Measurements from ENCODE around the gene PCSK9. TPM values are rescaled to one million over a fixed set of nuclear protein-coding genes. Genes with fewer than 3 reads are reported as not detected.

Gene PCSK9
- total RNA-seq, 1 experiment from 2014 or later, result not detected

DNA sequence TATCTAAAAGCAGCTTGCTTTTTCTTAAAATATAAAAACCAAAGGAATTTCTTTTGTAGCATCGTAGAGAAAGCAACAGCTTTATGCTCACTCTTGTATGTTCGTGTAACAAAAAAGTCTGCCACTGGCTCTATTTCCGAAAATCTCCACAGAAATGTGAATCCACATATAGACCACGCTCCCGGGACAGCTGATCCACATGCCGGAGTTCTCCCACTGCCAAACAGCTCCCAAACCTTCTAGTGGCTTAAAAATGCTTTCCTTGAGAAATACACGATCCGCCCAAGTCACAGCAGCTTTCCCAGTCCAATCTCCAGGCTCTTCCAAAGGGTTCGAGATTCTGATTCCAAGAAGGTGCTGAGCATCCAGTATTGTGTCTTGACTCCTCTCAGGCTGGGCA is 29.3 kb downstream of the PCSK9 start:
- no peaks in the 10 kb centered on the region for H3K79me2 ChIP-seq (ENCODE audit: low read length)
- DNase-seq, result no peak
- no peaks in the 10 kb centered on the region for H3K9me3 ChIP-seq (ENCODE audit: low read length)
- H3K27me3 ChIP-seq (ENCODE audit: low read length), result no peaks in the 10 kb centered on the region
- H3K9me2 ChIP-seq (replicated peaks; ENCODE audit: insufficient read depth, low read length), result no peaks in the 10 kb centered on the region
- H3K4me2 ChIP-seq (ENCODE audit: low read depth, low read length, poor library complexity, severe bottlenecking), result no peak overlapping the region
- H2AFZ ChIP-seq (ENCODE audit: low read length), result no peak overlapping the region
- H4K20me1 ChIP-seq (ENCODE audit: insufficient read depth, low read depth, low read length), result no peaks in the 10 kb centered on the region
- H3K4me3 ChIP-seq (ENCODE audit: low read length), result no peak overlapping the region
- peaks cover 9% of the 10 kb centered on the region; the same call in 1 of the 2 replicates for H3K4me1 ChIP-seq (ENCODE audit: low read length)
- H3K36me3 ChIP-seq (ENCODE audit: insufficient read depth, low read length), result peaks cover 41% of the 10 kb centered on the region; the same call in 1 of the 2 replicates
- no peak overlapping the region for H3K27ac ChIP-seq (ENCODE audit: low read length)
- H3K9ac ChIP-seq (ENCODE audit: low read length), result no peak overlapping the region

DNA sequence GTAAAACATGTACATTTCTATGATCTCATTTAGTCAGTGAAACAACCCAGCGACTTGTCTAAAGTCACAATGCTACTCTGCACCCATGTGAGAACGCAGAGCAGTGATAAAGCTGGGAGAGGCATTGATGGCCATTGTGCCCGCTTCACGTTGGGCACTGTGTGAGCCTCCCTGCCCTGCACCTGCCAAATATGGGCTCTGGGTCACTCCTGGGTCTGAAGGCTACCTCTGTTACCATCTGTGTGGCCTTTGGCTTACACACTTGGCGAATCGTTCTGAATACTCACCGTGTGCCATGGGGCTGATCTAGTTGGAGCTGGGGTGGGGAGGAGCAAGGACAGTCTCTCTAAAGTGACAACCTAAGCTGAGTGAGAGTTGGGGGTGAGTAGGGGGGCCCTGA is 29.9 kb downstream of the PCSK9 start:
- no peak overlapping the region for H2AFZ ChIP-seq (ENCODE audit: low read length)
- no peaks in the 10 kb centered on the region for H3K27me3 ChIP-seq (ENCODE audit: low read length)
- no peak overlapping the region for H3K4me2 ChIP-seq (ENCODE audit: low read depth, low read length, poor library complexity, severe bottlenecking)
- H3K27ac ChIP-seq (ENCODE audit: low read length), result no peak overlapping the region
- H3K9me2 ChIP-seq (replicated peaks; ENCODE audit: insufficient read depth, low read length), result no peaks in the 10 kb centered on the region
- H3K36me3 ChIP-seq (ENCODE audit: insufficient read depth, low read length), result peaks cover 43% of the 10 kb centered on the region; the same call in 1 of the 2 replicates
- H3K9ac ChIP-seq (ENCODE audit: low read length), result no peak overlapping the region
- H4K20me1 ChIP-seq (ENCODE audit: insufficient read depth, low read depth, low read length), result no peaks in the 10 kb centered on the region
- peaks cover 6% of the 10 kb centered on the region; the same call in 1 of the 2 replicates for H3K4me1 ChIP-seq (ENCODE audit: low read length)
- no peaks in the 10 kb centered on the region for H3K9me3 ChIP-seq (ENCODE audit: low read length)
- H3K4me3 ChIP-seq (ENCODE audit: low read length), result no peak overlapping the region
- DNase-seq, result no peak
- no peaks in the 10 kb centered on the region for H3K79me2 ChIP-seq (ENCODE audit: low read length)

- Histone ChIP-seq H3K27ac (ENCODE audit: low read length) (no peak overlapping the region), H3K79me2 (ENCODE audit: low read length) (no peaks in the 10 kb centered on the region), H3K36me3 (ENCODE audit: insufficient read depth, low read length) (peaks cover 47% of the 10 kb centered on the region; the same call in 1 of the 2 replicates), H3K9ac (ENCODE audit: low read length) (no peak overlapping the region), H3K4me2 (ENCODE audit: low read depth, low read length, poor library complexity, severe bottlenecking) (no peak overlapping the region), H3K9me3 (ENCODE audit: low read length) (no peaks in the 10 kb centered on the region), H2AFZ (ENCODE audit: low read length) (no peak overlapping the region), H3K4me3 (ENCODE audit: low read length) (no peak overlapping the region), H4K20me1 (ENCODE audit: insufficient read depth, low read depth, low read length) (no peaks in the 10 kb centered on the region), H3K4me1 (ENCODE audit: low read length) (no peaks in the 10 kb centered on the region), H3K27me3 (ENCODE audit: low read length) (no peaks in the 10 kb centered on the region), H3K9me2 (replicated peaks; ENCODE audit: insufficient read depth, low read length) (no peaks in the 10 kb centered on the region)
- DNase-seq, result no peak
Measured at GRCh38 chr1:55070293-55071164, 31.2 kb downstream of the PCSK9 start.

GRCh38 chr1:55071477-55071876 is 32.1 kb downstream of the PCSK9 start:
- no peaks in the 10 kb centered on the region for H3K9me2 ChIP-seq (replicated peaks; ENCODE audit: insufficient read depth, low read length)
- no peaks in the 10 kb centered on the region for H3K4me1 ChIP-seq (ENCODE audit: low read length)
- H3K36me3 ChIP-seq (ENCODE audit: insufficient read depth, low read length), result peaks cover 50% of the 10 kb centered on the region; the same call in 1 of the 2 replicates
- no peak overlapping the region for H2AFZ ChIP-seq (ENCODE audit: low read length)
- no peak overlapping the region for H3K9ac ChIP-seq (ENCODE audit: low read length)
- no peaks in the 10 kb centered on the region for H3K9me3 ChIP-seq (ENCODE audit: low read length)
- no peak overlapping the region for H3K27ac ChIP-seq (ENCODE audit: low read length)
- DNase-seq, result no peak
- H3K27me3 ChIP-seq (ENCODE audit: low read length), result no peaks in the 10 kb centered on the region
- no peak overlapping the region for H3K4me3 ChIP-seq (ENCODE audit: low read length)
- H4K20me1 ChIP-seq (ENCODE audit: insufficient read depth, low read depth, low read length), result no peaks in the 10 kb centered on the region
- no peak overlapping the region for H3K4me2 ChIP-seq (ENCODE audit: low read depth, low read length, poor library complexity, severe bottlenecking)
- H3K79me2 ChIP-seq (ENCODE audit: low read length), result no peaks in the 10 kb centered on the region

- Histone ChIP-seq H3K79me2 (ENCODE audit: low read length) (no peaks in the 10 kb centered on the region), H3K9ac (ENCODE audit: low read length) (no peak overlapping the region), H3K9me2 (replicated peaks; ENCODE audit: insufficient read depth, low read length) (no peaks in the 10 kb centered on the region), H2AFZ (ENCODE audit: low read length) (no peak overlapping the region), H4K20me1 (ENCODE audit: insufficient read depth, low read depth, low read length) (no peaks in the 10 kb centered on the region), H3K4me2 (ENCODE audit: low read depth, low read length, poor library complexity, severe bottlenecking) (no peak overlapping the region), H3K4me3 (ENCODE audit: low read length) (no peak overlapping the region), H3K4me1 (ENCODE audit: low read length) (no peaks in the 10 kb centered on the region), H3K27ac (ENCODE audit: low read length) (no peak overlapping the region), H3K36me3 (ENCODE audit: insufficient read depth, low read length) (peaks cover 50% of the 10 kb centered on the region; the same call in 1 of the 2 replicates), H3K27me3 (ENCODE audit: low read length) (no peaks in the 10 kb centered on the region), H3K9me3 (ENCODE audit: low read length) (no peaks in the 10 kb centered on the region)
- DNase-seq, result no peak
Measured at GRCh38 chr1:55073187-55073916, 34.0 kb downstream of the PCSK9 start.

GRCh38 chr1:55074455-55074854 is 35.1 kb downstream of the PCSK9 start:
- Histone ChIP-seq H3K4me2 (ENCODE audit: low read depth, low read length, poor library complexity, severe bottlenecking) (no peak overlapping the region), H3K9ac (ENCODE audit: low read length) (no peak overlapping the region), H3K9me3 (ENCODE audit: low read length) (no peaks in the 10 kb centered on the region), H3K4me1 (ENCODE audit: low read length) (no peaks in the 10 kb centered on the region), H2AFZ (ENCODE audit: low read length) (no peak overlapping the region), H3K27me3 (ENCODE audit: low read length) (no peaks in the 10 kb centered on the region), H3K9me2 (replicated peaks; ENCODE audit: insufficient read depth, low read length) (no peaks in the 10 kb centered on the region), H3K79me2 (ENCODE audit: low read length) (no peaks in the 10 kb centered on the region), H3K4me3 (ENCODE audit: low read length) (no peak overlapping the region), H3K36me3 (ENCODE audit: insufficient read depth, low read length) (peaks cover 48% of the 10 kb centered on the region; the same call in 1 of the 2 replicates), H3K27ac (ENCODE audit: low read length) (no peak overlapping the region), H4K20me1 (ENCODE audit: insufficient read depth, low read depth, low read length) (no peaks in the 10 kb centered on the region)
- DNase-seq, result no peak

- Histone ChIP-seq H3K4me2 (ENCODE audit: low read depth, low read length, poor library complexity, severe bottlenecking) (no peak overlapping the region), H3K36me3 (ENCODE audit: insufficient read depth, low read length) (peaks cover 44% of the 10 kb centered on the region; the same call in 1 of the 2 replicates), H3K9me2 (replicated peaks; ENCODE audit: insufficient read depth, low read length) (no peaks in the 10 kb centered on the region), H3K9me3 (ENCODE audit: low read length) (no peaks in the 10 kb centered on the region), H3K79me2 (ENCODE audit: low read length) (no peaks in the 10 kb centered on the region), H2AFZ (ENCODE audit: low read length) (no peak overlapping the region), H3K4me1 (ENCODE audit: low read length) (no peaks in the 10 kb centered on the region), H3K4me3 (ENCODE audit: low read length) (no peak overlapping the region), H4K20me1 (ENCODE audit: insufficient read depth, low read depth, low read length) (no peaks in the 10 kb centered on the region), H3K9ac (ENCODE audit: low read length) (no peak overlapping the region), H3K27me3 (ENCODE audit: low read length) (no peaks in the 10 kb centered on the region), H3K27ac (ENCODE audit: low read length) (no peak overlapping the region)
- DNase-seq, result no peak
Measured at GRCh38 chr1:55076356-55076755, 37.0 kb downstream of the PCSK9 start.

DNA sequence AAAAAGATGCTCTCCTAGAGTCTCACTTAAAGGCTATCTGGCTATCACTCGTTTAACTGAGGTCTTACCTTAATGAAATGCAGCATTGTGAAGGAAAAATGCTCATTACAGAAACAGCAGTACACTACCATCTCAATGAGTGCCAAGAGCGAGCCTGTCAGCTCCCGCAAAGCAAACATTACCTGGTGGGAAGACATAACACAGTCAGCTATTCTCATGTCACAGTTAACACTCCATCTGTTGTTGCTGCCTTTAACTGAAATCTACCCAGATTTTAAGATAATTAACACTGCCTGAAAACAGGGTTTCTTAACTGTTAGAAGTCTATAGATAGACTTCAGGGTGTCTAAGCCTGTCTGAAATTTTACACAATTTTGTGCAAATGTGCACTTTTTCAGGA is 39.1 kb downstream of the PCSK9 start:
- no peak overlapping the region for H3K27ac ChIP-seq (ENCODE audit: low read length)
- no peaks in the 10 kb centered on the region for H3K27me3 ChIP-seq (ENCODE audit: low read length)
- no peaks in the 10 kb centered on the region for H3K79me2 ChIP-seq (ENCODE audit: low read length)
- no peak overlapping the region for H3K4me2 ChIP-seq (ENCODE audit: low read depth, low read length, poor library complexity, severe bottlenecking)
- peaks cover 48% of the 10 kb centered on the region; the same call in 1 of the 2 replicates for H3K36me3 ChIP-seq (ENCODE audit: insufficient read depth, low read length)
- H3K9ac ChIP-seq (ENCODE audit: low read length), result no peak overlapping the region
- H3K4me1 ChIP-seq (ENCODE audit: low read length), result no peaks in the 10 kb centered on the region
- no peak overlapping the region for H3K4me3 ChIP-seq (ENCODE audit: low read length)
- no peak for DNase-seq
- no peaks in the 10 kb centered on the region for H4K20me1 ChIP-seq (ENCODE audit: insufficient read depth, low read depth, low read length)
- no peak overlapping the region for H2AFZ ChIP-seq (ENCODE audit: low read length)
- H3K9me2 ChIP-seq (replicated peaks; ENCODE audit: insufficient read depth, low read length), result no peaks in the 10 kb centered on the region
- no peaks in the 10 kb centered on the region for H3K9me3 ChIP-seq (ENCODE audit: low read length)
